Calu3 (cell line): ENCODE data around the gene DMAC2L. TPM values are rescaled to one million over a fixed set of nuclear protein-coding genes. Genes with fewer than 3 reads are reported as not detected.

Experiments used
- BruUV-seq: library from RNA; stranded (reverse); fragments of 400-500 nt; replicated peaks from 2 replicates; lab custom pipeline; 2021; lab: Mats Ljungman, UMichigan
- CTCF ChIA-PET: fragments of 300-600 bp; sonication (Branson Sonifier 250); formaldehyde crosslinking; loops from one replicate; lab custom pipeline; 2022; ENCODE audit warnings: antibody characterized with exemption; lab: Charles Lee
- DNase-seq: peaks from one replicate; pipeline ENCODE4 v3.0.0; 2022
- H3K27ac Mint-ChIP-seq: one replicate; pipeline ENCODE4 v1.8.0; 2022; ENCODE audit warnings: mixed read lengths; ENCODE audit not compliant: unreplicated experiment
- H3K27me3 Mint-ChIP-seq: one replicate; pipeline ENCODE4 v1.8.0; 2022; ENCODE audit warnings: mixed read lengths; ENCODE audit not compliant: unreplicated experiment
- H3K36me3 Mint-ChIP-seq: one replicate; pipeline ENCODE4 v1.8.0; 2022; ENCODE audit warnings: mild to moderate bottlenecking, moderate library complexity, mixed read lengths; ENCODE audit not compliant: insufficient read depth, unreplicated experiment
- H3K4me1 Mint-ChIP-seq: one replicate; pipeline ENCODE4 v1.8.0; 2022; ENCODE audit warnings: mild to moderate bottlenecking, low read depth, mixed read lengths; ENCODE audit not compliant: unreplicated experiment
- H3K4me3 Mint-ChIP-seq: one replicate; pipeline ENCODE4 v1.8.0; 2022; ENCODE audit warnings: mild to moderate bottlenecking, low read depth, moderate library complexity, mixed read lengths; ENCODE audit not compliant: unreplicated experiment
- H3K9me3 Mint-ChIP-seq: one replicate; pipeline ENCODE4 v1.8.0; 2022; ENCODE audit warnings: low read depth, mixed read lengths; ENCODE audit not compliant: unreplicated experiment
- CTCF ChIP-seq: fragments of 200-600 bp; IDR thresholded peaks from one replicate; pipeline ENCODE4 v1.8.0; 2022; ENCODE audit warnings: antibody characterized with exemption; ENCODE audit not compliant: unreplicated experiment
- intact Hi-C: fragments of 100-400 bp; cut with micrococcal nuclease; formaldehyde crosslinking; loops from one replicate; pipeline ENCODE4 v1.10.0; 2022; ENCODE audit not compliant: unreplicated experiment
- total RNA-seq: library from RNA; stranded (reverse); gene quantifications from 2 replicates; pipeline ENCODE4 v1.2.3, GENCODE V29; 2022

The DMAC2L gene
- total RNA-seq, 1 experiment from 2014 or later = 21.2 TPM

- H3K9me3 Mint-ChIP-seq = no peaks in the 10 kb centered on the region
- H3K27ac Mint-ChIP-seq = no peak overlapping the region
Observed at GRCh38 chr14:50335389-50335788, 23.3 kb downstream of the DMAC2L start.

GRCh38 chr14:50335989-50336824 is 24.1 kb downstream of the DMAC2L start:
- no peak for DNase-seq
- no peaks in the 10 kb centered on the region for H3K4me1 Mint-ChIP-seq
- intact Hi-C loops = no loop called here
- no peaks in the 10 kb centered on the region for H3K36me3 Mint-ChIP-seq
- BruUV-seq = no TSS peak
- no peak overlapping the region for H3K27ac Mint-ChIP-seq
- no peaks in the 10 kb centered on the region for H3K27me3 Mint-ChIP-seq
- no peak for TF ChIP-seq CTCF
- CTCF ChIA-PET = no interaction called here
- no peaks in the 10 kb centered on the region for H3K9me3 Mint-ChIP-seq
- no peak overlapping the region for H3K4me3 Mint-ChIP-seq

More at GRCh38 chr14:50335389-50335788, 23.3 kb downstream of the DMAC2L start:
- H3K27me3 Mint-ChIP-seq = no peaks in the 10 kb centered on the region
- no peaks in the 10 kb centered on the region for H3K36me3 Mint-ChIP-seq
- no peak for DNase-seq
- CTCF ChIA-PET = interaction anchor here (0.6 kb wide), 1 partner anchor 71 kb away, joined by 4 read pairs; no protein-coding TSS in a partner anchor
- H3K4me3 Mint-ChIP-seq = no peak overlapping the region
- BruUV-seq = no TSS peak
- no peak for TF ChIP-seq CTCF
- intact Hi-C loops = no loop called here
- no peaks in the 10 kb centered on the region for H3K4me1 Mint-ChIP-seq

GRCh38 chr14:50338587-50338986 is 26.5 kb downstream of the DMAC2L start:
- Mint-ChIP-seq H3K27me3 (no peaks in the 10 kb centered on the region), H3K4me3 (no peak overlapping the region), H3K4me1 (no peaks in the 10 kb centered on the region), H3K9me3 (no peaks in the 10 kb centered on the region), H3K27ac (no peak overlapping the region), H3K36me3 (no peaks in the 10 kb centered on the region)
- intact Hi-C loops = no loop called here
- no TSS peak for BruUV-seq
- no peak for TF ChIP-seq CTCF
- no peak for DNase-seq
- CTCF ChIA-PET = no interaction called here

GRCh38 chr14:50339178-50339804 is 27.2 kb downstream of the DMAC2L start:
- CTCF ChIA-PET = interaction anchor here (0.6 kb wide), 1 partner anchor 71 kb away, joined by 3 read pairs; no protein-coding TSS in a partner anchor
- no peak for TF ChIP-seq CTCF
- Mint-ChIP-seq H3K36me3 (no peaks in the 10 kb centered on the region), H3K9me3 (no peaks in the 10 kb centered on the region), H3K27ac (no peak overlapping the region), H3K4me3 (no peak overlapping the region), H3K4me1 (no peaks in the 10 kb centered on the region), H3K27me3 (no peaks in the 10 kb centered on the region)
- intact Hi-C loops = no loop called here
- DNase-seq = no peak
- BruUV-seq = no TSS peak
